Measurements from ENCODE around the gene MYO9B. TPM values are rescaled to one million over a fixed set of nuclear protein-coding genes. Genes with fewer than 3 reads are reported as not detected.
"Not testable (repeated sequence)": the region's sequence is repeated elsewhere in the genome, so short reads cannot be mapped to it uniquely, and the experiment has no call there.

The MYO9B gene
- total RNA-seq, 1 donor from 2014 or later, result 27.5 TPM

GRCh38 chr19:17090583-17090982 lies 15.0 kb downstream of the MYO9B start:
- DNase-seq, result no peak

GRCh38 chr19:17091758-17092333 lies 16.3 kb downstream of the MYO9B start:
- DNase-seq, result no peak

GRCh38 chr19:17092696-17093095 lies 17.1 kb downstream of the MYO9B start:
- no peak for DNase-seq

GRCh38 chr19:17094694-17095093 lies 19.1 kb downstream of the MYO9B start:
- not testable (repeated sequence) for DNase-seq

- DNase-seq, result no peak
These were observed 19.8 kb downstream of the MYO9B start for GRCh38 chr19:17095141-17095919.

GRCh38 chr19:17097593-17098126 lies 22.1 kb downstream of the MYO9B start:
- no peak for DNase-seq

- no peak for DNase-seq
These were observed 22.7 kb downstream of the MYO9B start for GRCh38 chr19:17098326-17098725.

GRCh38 chr19:17101686-17102628 lies 26.4 kb downstream of the MYO9B start:
- DNase-seq, result no peak

- no peak for DNase-seq
These were observed 27.6 kb downstream of the MYO9B start for GRCh38 chr19:17103177-17103576.

- DNase-seq, result no peak
These were observed 29.1 kb downstream of the MYO9B start for GRCh38 chr19:17104679-17105078.

GRCh38 chr19:17105556-17105955 lies 30.0 kb downstream of the MYO9B start:
- no peak for DNase-seq

GRCh38 chr19:17106964-17107363 lies 31.4 kb downstream of the MYO9B start:
- not testable (repeated sequence) for DNase-seq

GRCh38 chr19:17107546-17108452 lies 32.2 kb downstream of the MYO9B start:
- no peak for DNase-seq

- no peak for DNase-seq
These were observed 32.8 kb downstream of the MYO9B start for GRCh38 chr19:17108453-17108784.

- DNase-seq, result no peak
These were observed 33.7 kb downstream of the MYO9B start for GRCh38 chr19:17109300-17109699.

GRCh38 chr19:17109962-17110598 lies 34.5 kb downstream of the MYO9B start:
- no peak for DNase-seq

- no peak for DNase-seq
These were observed 35.0 kb downstream of the MYO9B start for GRCh38 chr19:17110599-17110966.

- no peak for DNase-seq
These were observed 36.2 kb downstream of the MYO9B start for GRCh38 chr19:17111766-17112165.

- no peak for DNase-seq
These were observed 36.7 kb downstream of the MYO9B start for GRCh38 chr19:17112271-17112670.

- DNase-seq, result no peak
These were observed 37.1 kb downstream of the MYO9B start for GRCh38 chr19:17112700-17113099.

GRCh38 chr19:17113127-17113785 lies 37.7 kb downstream of the MYO9B start:
- no peak for DNase-seq
